Urinary bladder (tissue), 2 donors: Measurements from ENCODE around the gene MXD4. TPM values are rescaled to one million over a fixed set of nuclear protein-coding genes. Genes with fewer than 3 reads are reported as not detected.

ENCODE experiments used
- polyA plus RNA-seq: library from polyadenylated mRNA; stranded (reverse); fragments of 200-250 nt; gene quantifications from one replicate; pipeline ENCODE4 v1.2.3, GENCODE V29; 2013
- small RNA-seq: library from RNA; depleted of rRNA; stranded (forward); fragments of <200 nt; gene quantifications from one replicate; pipeline ENCODE3, GENCODE V24; 2014
- total RNA-seq: library from RNA; depleted of rRNA; stranded (reverse); fragments of >200 nt; gene quantifications from one replicate; pipeline ENCODE4 v1.2.3, GENCODE V29; 2014
- donor health status: healthy.

The MXD4 gene
- total and polyA plus RNA-seq, 2 donors = 27.3 to 55.2 TPM

Small RNA genes within 50 kb of the gene (small RNA-seq; reads per million reads assigned to genes)
- gene COX6B1P5 = not detected

Other genes starting within 250 kb of the MXD4 start
- 0.16 TPM for gene NAT8L, start 202.8 kb downstream of the MXD4 start, total RNA-seq
- gene NAT8L, start 202.8 kb downstream of the MXD4 start, polyA plus RNA-seq = 0.82 TPM
- 26.6 TPM for gene HAUS3, start 20.0 kb downstream of the MXD4 start, total RNA-seq
- gene HAUS3, start 20.0 kb downstream of the MXD4 start, polyA plus RNA-seq = 8.1 TPM
- 3.1 TPM for gene POLN, start 20.0 kb downstream of the MXD4 start, total RNA-seq
- gene POLN, start 20.0 kb downstream of the MXD4 start, polyA plus RNA-seq = 1.0 TPM
- 6.3 TPM for gene ZFYVE28, start 156.5 kb upstream of the MXD4 start, total RNA-seq
- gene ZFYVE28, start 156.5 kb upstream of the MXD4 start, polyA plus RNA-seq = 8.4 TPM
- gene CFAP99, start 156.8 kb upstream of the MXD4 start, total RNA-seq = not detected
- gene CFAP99, start 156.8 kb upstream of the MXD4 start, polyA plus RNA-seq = 0.06 TPM
- gene RNF4, start 207.0 kb upstream of the MXD4 start, total RNA-seq = 38.4 TPM
- gene RNF4, start 207.0 kb upstream of the MXD4 start, polyA plus RNA-seq = 35.7 TPM